Tibial nerve (tissue), 4 donors: ENCODE data around the gene AOAH.

Source experiments
- CTCF ChIP-seq, 5 experiments: fragments of 200-600 bp in 3 of 5; fragments of 450-650 bp in 2 of 5; sonication (generic) in 3 of 5; IDR thresholded peaks; one replicate each; pipeline ENCODE4 v1.5.1; 2016 to 2019; ENCODE audit warnings: antibody characterized with exemption in 5 of 5, mild to moderate bottlenecking in 3 of 5, moderate library complexity in 2 of 5
- EP300 ChIP-seq, 2 donors: sonication (generic); formaldehyde crosslinking; IDR thresholded peaks; one replicate each; pipeline ENCODE4 v1.6.1; 2017; ENCODE audit warnings: antibody characterized with exemption in 2 of 2, mild to moderate bottlenecking in 1 of 2
- POLR2A ChIP-seq, 2 donors: fragments of 450-650 bp; IDR thresholded peaks; one replicate each; pipeline ENCODE4 v1.6.1; 2017; ENCODE audit warnings: antibody characterized with exemption in 2 of 2, mild to moderate bottlenecking in 2 of 2, moderate library complexity in 2 of 2

- TF ChIP-seq CTCF (IDR thresholded peaks at IDR 0.05) (no peak), POLR2A (IDR thresholded peaks at IDR 0.05) (no peak), EP300 (IDR thresholded peaks at IDR 0.05) (no peak)
Observed at GRCh38 chr7:36633377-36633776, 90.9 kb downstream of the AOAH start.
